ES-I3 (cell line): ENCODE data around the gene PLEKHM1.
"Not testable (repeated sequence)": the region's sequence is repeated elsewhere in the genome, so short reads cannot be mapped to it uniquely, and the experiment has no call there.

ENCODE experiments used
- H3K36me3 ChIP-seq: 2 replicates; pipeline ENCODE4 v1.6.1; 2013; ENCODE audit warnings: mild to moderate bottlenecking, low read length, control low read depth, moderate library complexity; ENCODE audit not compliant: insufficient read depth
- H3K4me1 ChIP-seq: 2 replicates; pipeline ENCODE4 v1.6.1; 2013; ENCODE audit warnings: mild to moderate bottlenecking, control low read depth, low read length; ENCODE audit not compliant: insufficient read depth
- H3K9ac ChIP-seq: 2 replicates; pipeline ENCODE4 v1.6.1; 2013; ENCODE audit warnings: low read depth, mild to moderate bottlenecking, low read length, moderate library complexity
- H3K9me3 ChIP-seq: 2 replicates; pipeline ENCODE4 v1.6.1; 2013; ENCODE audit warnings: mild to moderate bottlenecking, low read length, moderate library complexity; ENCODE audit not compliant: control insufficient read depth, insufficient read depth

The PLEKHM1 gene

DNA sequence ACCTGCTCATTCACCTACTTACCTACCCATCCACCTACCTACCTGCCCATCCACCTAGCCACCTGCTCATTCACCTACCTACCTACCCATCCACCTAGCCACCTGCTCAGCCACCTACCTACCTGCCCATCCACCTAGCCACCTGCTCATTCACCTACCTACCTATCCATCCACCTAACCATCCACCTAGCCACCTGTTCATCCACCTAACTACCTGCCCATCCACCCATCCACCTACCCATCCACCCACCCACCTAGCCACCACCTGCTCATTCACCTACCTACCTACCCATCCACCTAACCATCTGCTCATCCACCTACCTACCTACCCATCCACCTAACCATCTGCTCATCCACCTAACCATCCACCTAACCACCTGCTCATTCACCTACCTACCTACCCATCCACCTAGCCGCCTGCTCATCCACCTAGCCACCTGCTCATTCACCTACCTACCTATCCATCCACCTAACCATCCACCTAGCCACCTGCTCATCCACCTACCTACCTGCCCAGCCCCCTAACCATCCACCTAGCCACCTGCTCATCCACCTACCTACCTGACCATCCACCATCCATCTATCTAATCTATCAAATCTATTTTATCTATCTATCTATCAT lies 40.7 kb downstream of the PLEKHM1 start:
- not testable (repeated sequence) for H3K9me3 ChIP-seq, H3K36me3 ChIP-seq, H3K4me1 ChIP-seq, H3K9ac ChIP-seq

DNA sequence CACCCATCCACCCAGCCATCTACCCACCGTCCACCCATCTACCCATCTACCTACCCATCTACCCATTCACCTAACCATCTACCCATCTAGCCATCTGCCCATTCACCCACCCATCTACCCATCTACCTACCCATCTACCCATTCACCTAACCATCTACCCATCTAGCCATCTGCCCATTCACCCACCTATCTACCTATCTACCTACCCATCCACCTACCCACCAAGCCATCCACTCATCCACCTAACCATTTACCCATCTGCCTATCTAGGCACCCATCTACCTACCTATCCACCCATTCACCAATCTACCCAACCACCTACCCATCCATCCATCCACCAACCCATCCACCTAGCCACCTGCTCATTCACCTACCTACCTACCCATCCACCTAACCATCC lies 41.3 kb downstream of the PLEKHM1 start:
- not testable (repeated sequence) for H3K36me3 ChIP-seq, H3K4me1 ChIP-seq, H3K9ac ChIP-seq, H3K9me3 ChIP-seq

DNA sequence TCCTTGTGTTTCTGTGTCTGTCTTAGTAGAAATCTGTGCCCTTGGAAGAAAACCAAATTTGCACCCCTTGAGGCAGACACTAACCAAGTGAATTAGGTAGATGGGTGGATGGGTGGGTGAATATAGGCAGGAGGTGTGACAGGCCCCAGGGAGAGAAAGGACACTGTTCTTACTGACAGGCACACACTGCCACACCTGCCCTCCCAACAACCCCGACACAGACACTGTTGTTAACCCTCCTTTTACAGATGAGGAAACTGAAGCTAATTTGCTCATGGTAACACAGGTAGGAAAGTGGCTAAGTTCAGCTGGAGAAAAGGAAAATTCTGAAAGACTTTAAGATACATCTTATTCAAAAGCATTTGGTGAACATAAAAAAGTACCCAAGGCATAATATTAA lies 42.0 kb downstream of the PLEKHM1 start:
- not testable (repeated sequence) for H3K9ac ChIP-seq, H3K36me3 ChIP-seq, H3K4me1 ChIP-seq, H3K9me3 ChIP-seq

DNA sequence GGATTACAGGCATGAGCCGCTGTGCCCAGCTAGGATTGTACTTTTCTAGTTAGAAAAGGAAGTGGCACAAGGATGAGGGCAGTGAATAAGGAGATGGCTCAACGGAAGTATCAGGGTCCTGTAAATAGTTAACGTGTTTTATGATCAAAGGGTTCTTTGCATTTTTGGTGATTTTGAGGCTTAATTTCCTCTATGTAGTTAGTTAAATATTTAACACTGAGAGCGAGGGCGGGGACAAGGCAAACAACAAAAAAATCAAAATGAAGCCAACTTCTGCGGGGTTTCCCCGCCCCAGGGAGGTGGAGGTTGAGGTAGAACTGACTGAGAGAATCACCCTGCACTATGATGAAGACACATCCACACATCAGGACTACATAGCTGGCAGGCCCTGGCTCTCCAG lies 42.5 kb downstream of the PLEKHM1 start:
- not testable (repeated sequence) for H3K36me3 ChIP-seq, H3K4me1 ChIP-seq, H3K9me3 ChIP-seq, H3K9ac ChIP-seq

DNA sequence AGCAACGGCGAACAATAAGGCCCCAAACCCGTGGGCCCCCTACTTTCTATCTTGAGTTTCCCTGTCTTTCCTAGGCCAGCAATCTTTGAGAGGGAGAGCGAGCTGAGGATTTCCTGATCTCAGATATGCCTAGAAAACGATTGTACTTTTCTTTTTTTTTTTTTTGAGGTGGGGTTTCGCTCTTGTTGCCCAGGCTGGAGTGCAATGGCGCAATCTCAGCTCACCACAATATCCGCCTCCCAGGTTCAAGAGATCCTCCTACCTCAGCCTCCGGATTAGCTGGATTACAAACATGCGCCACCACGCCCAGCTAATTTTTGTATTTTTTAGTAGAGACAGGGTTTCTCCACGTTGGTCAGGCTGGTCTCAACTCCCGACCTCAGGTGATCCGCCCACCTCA lies 42.9 kb downstream of the PLEKHM1 start:
- H3K36me3 ChIP-seq, H3K4me1 ChIP-seq, H3K9ac ChIP-seq, H3K9me3 ChIP-seq: not testable (repeated sequence)

DNA sequence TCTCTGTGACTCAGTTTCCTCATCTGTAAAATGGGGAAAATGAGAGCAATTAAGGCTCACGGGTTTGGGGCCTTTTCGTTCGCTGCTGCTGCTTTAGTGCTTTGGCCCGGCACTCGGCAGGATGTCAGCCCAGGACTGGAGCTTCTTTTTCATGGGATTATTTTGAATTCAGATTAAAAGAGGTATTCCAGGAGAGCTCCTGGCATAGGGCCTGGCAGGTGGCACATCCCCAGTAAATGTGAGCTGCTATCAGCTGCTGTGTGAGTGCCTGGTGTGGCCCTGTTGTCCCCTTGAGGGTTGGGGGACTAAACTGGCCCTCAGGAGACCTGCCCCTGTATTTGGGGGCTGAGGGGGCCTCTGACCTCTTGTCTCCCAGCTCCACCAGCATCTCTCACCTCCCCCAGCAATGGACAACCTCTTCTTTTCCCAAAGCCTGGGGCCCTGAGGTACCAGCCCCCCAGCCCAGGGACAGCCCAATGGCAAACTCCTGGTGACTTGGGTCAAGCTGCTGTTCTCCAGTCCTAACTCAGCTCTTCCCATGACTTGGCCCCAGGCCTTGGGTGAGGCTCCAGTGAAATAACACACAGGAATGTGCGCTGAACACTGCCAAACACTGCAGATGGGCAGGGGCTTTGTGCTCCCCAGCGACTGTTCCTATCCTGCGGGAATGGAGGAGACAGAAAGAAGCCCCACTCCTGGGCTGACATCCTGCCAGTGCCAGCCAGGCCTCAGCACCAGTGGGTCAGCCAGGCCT lies 43.5 kb downstream of the PLEKHM1 start:
- not testable (repeated sequence) for H3K9me3 ChIP-seq, H3K4me1 ChIP-seq, H3K36me3 ChIP-seq, H3K9ac ChIP-seq

DNA sequence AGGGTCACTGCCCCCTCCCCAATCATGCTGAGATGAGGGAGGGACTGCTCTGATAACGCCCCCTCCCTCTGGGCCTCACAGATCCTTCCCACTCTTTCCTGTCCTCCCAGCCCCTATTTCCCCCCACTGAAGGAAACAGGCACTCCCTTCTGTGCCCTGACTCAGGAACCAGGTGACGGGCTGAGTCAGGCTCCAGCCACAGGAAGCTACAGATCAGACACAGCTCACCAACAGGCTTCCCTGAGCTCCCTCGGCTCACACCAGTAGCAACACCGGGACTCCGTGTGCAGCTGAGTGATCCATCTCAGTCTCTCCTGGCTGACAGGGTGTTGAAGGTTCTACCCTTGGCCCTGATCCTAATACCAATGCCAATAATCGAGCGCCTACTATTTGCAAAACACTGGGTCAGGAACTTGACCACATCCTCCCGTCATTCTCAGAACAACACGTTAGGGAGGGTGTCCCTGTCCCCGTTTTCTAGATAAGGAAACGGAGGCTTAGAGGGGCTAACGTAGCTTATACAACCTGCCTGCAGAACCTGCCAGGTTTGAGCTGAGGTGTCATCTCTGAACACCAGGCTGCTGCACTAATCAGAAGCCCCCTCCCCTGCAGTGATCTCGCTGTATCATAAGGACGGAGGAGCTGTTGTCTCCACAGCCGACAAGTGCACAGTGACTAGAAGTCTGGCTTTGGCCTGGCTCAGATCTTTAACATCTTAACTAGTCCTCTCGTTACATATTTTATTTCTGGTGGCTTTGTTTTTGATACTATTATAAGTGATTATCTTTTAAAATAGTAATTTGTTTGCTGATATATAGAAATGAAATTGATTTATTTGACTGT lies 44.4 kb downstream of the PLEKHM1 start:
- H3K36me3 ChIP-seq, H3K9ac ChIP-seq, H3K9me3 ChIP-seq: not testable (repeated sequence)

DNA sequence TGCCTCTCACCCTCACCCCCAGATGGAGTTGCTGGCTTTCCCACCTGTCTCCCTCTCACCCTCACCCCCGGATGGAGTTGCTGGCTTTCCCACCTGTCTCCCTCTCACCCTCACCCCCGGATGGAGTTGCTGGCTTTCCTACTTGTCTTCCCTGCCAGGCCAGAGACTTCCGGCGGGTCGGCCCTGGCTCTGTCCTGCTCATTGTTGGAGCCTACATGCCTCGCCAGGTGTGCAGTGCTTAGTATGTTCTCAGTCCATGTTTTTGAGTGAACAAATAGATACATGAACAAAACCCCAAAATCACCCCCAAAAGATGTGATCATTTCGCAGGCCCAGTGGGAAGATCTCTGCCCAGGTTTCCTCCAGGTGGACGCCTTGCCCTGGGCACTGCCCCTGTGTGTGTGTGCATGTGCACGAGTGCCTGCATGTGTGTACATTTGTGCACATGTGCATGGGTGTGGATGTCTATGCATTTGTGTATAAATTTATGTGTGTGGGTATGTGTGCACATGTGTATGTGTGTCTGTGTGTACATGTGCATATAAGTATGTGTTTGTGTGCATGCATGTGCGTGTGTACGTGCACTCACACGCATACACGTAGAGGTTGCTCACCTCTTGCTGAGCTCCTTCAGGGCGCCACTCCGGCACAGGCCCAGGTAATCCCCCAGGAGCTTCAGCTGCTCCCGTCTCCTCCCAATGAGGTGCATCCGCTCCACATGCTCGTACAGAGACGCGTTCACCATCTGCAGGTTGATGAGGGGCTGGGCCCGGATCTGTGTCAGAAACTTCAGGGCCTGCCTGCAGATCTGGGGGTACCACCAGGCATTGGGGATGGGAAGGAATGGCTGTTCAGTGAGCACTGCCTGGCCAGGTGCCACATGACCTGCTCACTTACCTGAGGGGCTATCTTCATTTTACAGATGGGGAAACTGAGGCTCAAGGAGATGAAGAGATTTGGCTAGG lies 45.4 kb downstream of the PLEKHM1 start:
- H3K4me1 ChIP-seq = peaks cover 11% of the 10 kb centered on the region; the same call in 1 of the 2 replicates
- not testable (repeated sequence) for H3K9ac ChIP-seq, H3K36me3 ChIP-seq, H3K9me3 ChIP-seq

More for the DNA sequence above, 44.4 kb downstream of the PLEKHM1 start:
- not testable (repeated sequence) for H3K4me1 ChIP-seq

DNA sequence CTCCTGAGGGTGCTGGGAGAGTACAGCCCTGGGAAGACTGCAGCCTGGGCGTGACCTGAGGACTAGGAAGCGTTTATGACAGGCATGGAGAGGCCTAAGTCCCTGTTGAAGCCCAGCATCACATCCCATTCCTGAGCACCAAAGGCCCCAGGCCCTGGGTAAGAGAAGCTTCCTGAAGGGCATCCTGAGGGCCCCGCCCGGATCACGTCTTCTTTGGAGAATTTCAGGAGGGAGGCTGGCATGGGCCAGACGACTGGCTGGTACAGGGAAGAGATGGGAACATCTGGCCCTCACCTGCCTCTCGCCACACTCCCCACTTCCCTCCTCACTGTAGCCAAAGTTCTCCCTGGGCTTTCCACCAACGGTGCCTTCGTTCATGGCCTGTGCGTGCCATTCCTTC lies 46.2 kb downstream of the PLEKHM1 start:
- H3K4me1 ChIP-seq = peaks cover 18% of the 10 kb centered on the region; the same call in 1 of the 2 replicates
- not testable (repeated sequence) for H3K9me3 ChIP-seq, H3K9ac ChIP-seq, H3K36me3 ChIP-seq

DNA sequence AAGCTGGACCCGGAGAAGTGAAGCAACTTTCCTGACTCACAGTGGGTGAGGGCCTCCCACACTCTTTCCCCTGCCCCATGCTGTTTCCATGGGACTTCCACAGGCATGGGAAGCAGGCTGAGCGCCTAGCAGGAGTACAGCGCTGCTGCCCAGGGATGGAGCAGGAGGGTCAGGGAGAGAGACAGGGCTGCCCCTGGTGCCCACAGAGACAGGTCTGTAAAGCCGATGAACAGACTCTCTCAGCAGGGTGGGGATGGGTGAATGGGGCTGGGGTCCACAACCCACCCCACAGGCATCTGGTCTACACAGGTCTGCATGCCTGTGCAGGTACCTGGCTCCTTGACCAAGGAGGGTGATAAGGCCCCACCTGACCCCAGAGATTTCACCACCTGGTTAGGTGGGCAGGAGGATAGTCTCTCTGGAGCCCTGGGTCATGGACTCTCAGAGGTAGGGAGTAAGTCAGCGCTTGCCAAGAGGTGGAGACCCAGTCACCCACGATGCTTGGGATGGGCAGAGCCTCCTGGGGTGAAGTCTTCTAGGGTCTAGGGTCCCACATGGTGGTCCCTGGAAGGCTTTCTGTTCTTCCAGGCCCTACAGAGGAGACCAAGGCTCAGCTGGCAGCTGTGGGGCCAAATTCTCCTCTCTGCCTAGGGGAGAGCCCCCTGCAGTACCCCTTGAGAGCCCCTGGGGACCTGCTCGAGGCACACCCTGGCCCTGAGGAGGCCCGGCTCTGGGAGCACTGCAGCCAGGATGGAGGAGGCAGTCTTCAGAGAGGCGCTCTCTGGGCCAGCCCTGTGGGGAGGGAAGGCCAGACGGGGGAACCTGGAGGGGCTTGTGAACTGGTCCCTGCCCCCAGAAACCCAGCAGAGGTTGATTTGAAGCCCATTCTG lies 46.9 kb downstream of the PLEKHM1 start:
- H3K9me3 ChIP-seq, H3K36me3 ChIP-seq, H3K9ac ChIP-seq: not testable (repeated sequence)
- peaks cover 18% of the 10 kb centered on the region; the same call in 1 of the 2 replicates for H3K4me1 ChIP-seq

DNA sequence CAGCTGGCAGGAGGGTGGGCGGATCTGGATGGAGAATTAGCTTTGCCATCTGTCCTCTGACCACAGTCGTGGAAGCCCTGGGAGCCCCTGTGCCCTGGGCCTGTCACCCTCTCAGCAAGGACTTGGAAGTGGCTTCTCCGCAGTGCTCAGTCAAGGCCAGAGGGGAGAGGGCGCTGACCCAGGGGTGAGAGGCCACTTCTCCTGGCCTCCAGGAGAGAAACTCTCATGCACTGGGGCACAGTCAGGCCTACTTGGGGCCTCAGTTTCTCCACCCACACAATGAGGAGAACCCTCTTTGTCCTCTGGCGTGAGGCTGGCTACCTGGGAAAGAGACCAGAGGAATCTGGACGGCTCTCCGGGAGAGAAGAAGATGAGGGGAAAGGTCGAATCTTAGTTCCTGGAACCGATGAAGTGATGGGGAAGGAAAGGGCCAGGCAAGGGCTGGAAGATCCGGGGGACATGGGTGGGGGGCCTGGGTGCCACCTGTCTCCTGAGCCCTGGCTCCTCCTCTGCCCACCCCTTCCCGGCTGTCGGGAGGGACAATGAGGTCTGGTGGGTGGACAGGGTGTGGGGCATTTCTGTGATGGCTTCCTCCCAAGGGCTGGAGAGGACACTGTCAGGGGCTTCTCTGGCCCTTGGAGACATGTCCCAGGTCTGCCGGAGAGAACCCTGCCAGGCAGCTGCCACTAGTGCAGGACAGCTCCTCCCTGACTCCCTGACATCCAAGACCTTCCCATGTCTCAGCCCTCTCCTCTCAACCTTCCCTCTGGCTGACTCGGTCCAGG lies 48.8 kb downstream of the PLEKHM1 start:
- Histone ChIP-seq H3K9me3 (no peaks in the 10 kb centered on the region), H3K36me3 (no peaks in the 10 kb centered on the region), H3K4me1 (peaks cover 28% of the 10 kb centered on the region; the same call in 1 of the 2 replicates), H3K9ac (no peak overlapping the region)

DNA sequence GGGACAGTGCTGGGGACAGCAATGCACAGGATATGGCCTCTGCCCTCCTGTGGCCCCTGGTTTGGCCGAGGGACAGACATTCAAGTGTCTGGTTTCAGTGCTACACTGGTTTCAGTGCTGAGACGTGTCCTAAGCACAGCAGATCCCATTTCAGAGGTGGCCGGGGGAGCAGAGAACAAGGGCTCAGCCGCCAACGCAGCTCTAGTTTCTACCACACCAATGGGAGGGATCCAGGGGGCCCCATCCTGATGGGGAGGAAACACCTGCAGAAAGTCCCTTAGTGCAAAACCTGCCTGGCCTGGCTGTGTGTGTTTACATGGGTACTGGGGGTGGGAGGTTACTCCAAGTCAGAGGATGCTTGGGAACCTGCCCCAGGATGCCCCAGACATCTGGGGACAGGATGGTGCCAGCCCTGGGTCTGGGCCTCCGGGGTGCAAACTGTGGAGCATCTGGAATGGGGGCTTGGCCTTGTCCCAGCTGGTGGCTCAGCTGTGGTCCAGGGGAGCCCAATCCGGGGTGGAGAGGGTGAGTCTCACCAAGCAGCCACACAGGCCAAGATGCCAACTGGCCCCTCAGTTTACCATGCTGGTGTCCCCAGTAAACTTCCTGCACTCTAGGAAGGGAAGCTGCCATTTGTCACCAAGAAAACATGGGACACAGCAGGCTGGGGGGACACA lies 49.5 kb downstream of the PLEKHM1 start:
- not testable (repeated sequence) for H3K36me3 ChIP-seq, H3K9ac ChIP-seq, H3K9me3 ChIP-seq
- H3K4me1 ChIP-seq = peaks cover 31% of the 10 kb centered on the region; the same call in 1 of the 2 replicates
